Brain pericyte (primary cell): Measurements from ENCODE around the gene CARMIL1.
"Not testable (repeated sequence)": the region's sequence is repeated elsewhere in the genome, so short reads cannot be mapped to it uniquely, and the experiment has no call there.

ENCODE experiments used
- DNase-seq: peaks from one replicate; pipeline ENCODE4 v3.0.0-alpha.2; 2012; ENCODE audit warnings: low read depth, low spot score

CARMIL1 gene

GRCh38 chr6:25369433-25370177 lies 90.4 kb downstream of the CARMIL1 start:
- no peak for DNase-seq

GRCh38 chr6:25370178-25371036 lies 91.2 kb downstream of the CARMIL1 start:
- no peak for DNase-seq

- DNase-seq, result no peak
These were observed 91.8 kb downstream of the CARMIL1 start for GRCh38 chr6:25371037-25371347.

GRCh38 chr6:25375125-25375524 lies 96.0 kb downstream of the CARMIL1 start:
- no peak for DNase-seq

GRCh38 chr6:25377664-25378063 lies 98.5 kb downstream of the CARMIL1 start:
- DNase-seq, result no peak

GRCh38 chr6:25381077-25381476 lies 101.9 kb downstream of the CARMIL1 start:
- DNase-seq, result no peak

GRCh38 chr6:25382476-25382875 lies 103.3 kb downstream of the CARMIL1 start:
- not testable (repeated sequence) for DNase-seq

GRCh38 chr6:25384234-25384633 lies 105.1 kb downstream of the CARMIL1 start:
- DNase-seq, result no peak

- no peak for DNase-seq
These were observed 105.8 kb downstream of the CARMIL1 start for GRCh38 chr6:25384967-25385366.

- DNase-seq, result no peak
These were observed 108.3 kb downstream of the CARMIL1 start for GRCh38 chr6:25387483-25387882.

- no peak for DNase-seq
These were observed 108.7 kb downstream of the CARMIL1 start for GRCh38 chr6:25387911-25388310.

- DNase-seq, result no peak
These were observed 109.6 kb downstream of the CARMIL1 start for GRCh38 chr6:25388776-25389175.

- no peak for DNase-seq
These were observed 110.3 kb downstream of the CARMIL1 start for GRCh38 chr6:25389471-25389870.

- DNase-seq, result no peak
These were observed 113.2 kb downstream of the CARMIL1 start for GRCh38 chr6:25392372-25392771.

GRCh38 chr6:25395731-25396130 lies 116.6 kb downstream of the CARMIL1 start:
- no peak for DNase-seq

- no peak for DNase-seq
These were observed 118.2 kb downstream of the CARMIL1 start for GRCh38 chr6:25397406-25397805.

GRCh38 chr6:25399885-25400284 lies 120.7 kb downstream of the CARMIL1 start:
- no peak for DNase-seq

- DNase-seq, result no peak
These were observed 122.5 kb downstream of the CARMIL1 start for GRCh38 chr6:25401711-25402110.

GRCh38 chr6:25402125-25402524 lies 123.0 kb downstream of the CARMIL1 start:
- no peak for DNase-seq

- no peak for DNase-seq
These were observed 124.0 kb downstream of the CARMIL1 start for GRCh38 chr6:25403150-25403549.

- DNase-seq, result no peak
These were observed 124.9 kb downstream of the CARMIL1 start for GRCh38 chr6:25404091-25404490.

- DNase-seq, result no peak
These were observed 125.6 kb downstream of the CARMIL1 start for GRCh38 chr6:25404693-25405169.

- DNase-seq, result no peak
These were observed 126.3 kb downstream of the CARMIL1 start for GRCh38 chr6:25405442-25405841.
